Measurements from ENCODE around the gene SLC2A10.

The SLC2A10 gene

GRCh38 chr20:46678516-46678915, 30.9 kb upstream of the SLC2A10 start:
- TF ChIP-seq, protein P1, sequence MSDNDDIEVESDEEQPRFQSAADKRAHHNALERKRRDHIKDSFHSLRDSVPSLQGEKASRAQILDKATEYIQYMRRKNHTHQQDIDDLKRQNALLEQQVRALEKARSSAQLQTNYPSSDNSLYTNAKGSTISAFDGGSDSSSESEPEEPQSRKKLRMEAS (IDR thresholded peaks at IDR 0.05; ENCODE audit: low read depth, low read length), result no peak
- TF ChIP-seq POLR2A (IDR thresholded peaks at IDR 0.05; ENCODE audit: extremely low read depth, insufficient read length) (no peak), CTCF (IDR thresholded peaks at IDR 0.05; ENCODE audit: low read depth, low read length) (no peak), MYC (IDR thresholded peaks at IDR 0.05; ENCODE audit: low read depth, low read length) (no peak)
- no peak for DNase-seq (ENCODE audit: low read depth)
- no peak overlapping the region for H3K4me3 ChIP-seq (ENCODE audit: low read depth, low read length)

GRCh38 chr20:46680684-46681031, 28.8 kb upstream of the SLC2A10 start:
- TF ChIP-seq MYC (IDR thresholded peaks at IDR 0.05; ENCODE audit: low read depth, low read length) (no peak), CTCF (IDR thresholded peaks at IDR 0.05; ENCODE audit: low read depth, low read length) (no peak), POLR2A (IDR thresholded peaks at IDR 0.05; ENCODE audit: extremely low read depth, insufficient read length) (no peak)
- TF ChIP-seq, protein P1 (IDR thresholded peaks at IDR 0.05; ENCODE audit: low read depth, low read length), result no peak
- DNase-seq (ENCODE audit: low read depth), result no peak
- H3K4me3 ChIP-seq (ENCODE audit: low read depth, low read length), result no peak overlapping the region

- peak; percentile 79 for DNase-seq (ENCODE audit: low read depth)
- peak; percentile 34; the same call in 1 of the 2 replicates for TF ChIP-seq MYC (IDR thresholded peaks at IDR 0.05; ENCODE audit: low read depth, low read length)
- TF ChIP-seq POLR2A (IDR thresholded peaks at IDR 0.05; ENCODE audit: extremely low read depth, insufficient read length), result no peak
- TF ChIP-seq, protein P1 (IDR thresholded peaks at IDR 0.05; ENCODE audit: low read depth, low read length), result peak; percentile 36; the same call in 1 of the 2 replicates
- TF ChIP-seq CTCF (IDR thresholded peaks at IDR 0.05; ENCODE audit: low read depth, low read length), result peak; percentile 85
- H3K4me3 ChIP-seq (ENCODE audit: low read depth, low read length), result no peak overlapping the region
Observed at GRCh38 chr20:46681032-46681854, 28.2 kb upstream of the SLC2A10 start.

GRCh38 chr20:46682063-46682821, 27.2 kb upstream of the SLC2A10 start:
- no peak for TF ChIP-seq MYC (IDR thresholded peaks at IDR 0.05; ENCODE audit: low read depth, low read length)
- TF ChIP-seq CTCF (IDR thresholded peaks at IDR 0.05; ENCODE audit: low read depth, low read length), result no peak
- no peak for TF ChIP-seq POLR2A (IDR thresholded peaks at IDR 0.05; ENCODE audit: extremely low read depth, insufficient read length)
- TF ChIP-seq, protein P1 (IDR thresholded peaks at IDR 0.05; ENCODE audit: low read depth, low read length), result no peak
- DNase-seq (ENCODE audit: low read depth), result no peak
- H3K4me3 ChIP-seq (ENCODE audit: low read depth, low read length), result no peak overlapping the region

DNA sequence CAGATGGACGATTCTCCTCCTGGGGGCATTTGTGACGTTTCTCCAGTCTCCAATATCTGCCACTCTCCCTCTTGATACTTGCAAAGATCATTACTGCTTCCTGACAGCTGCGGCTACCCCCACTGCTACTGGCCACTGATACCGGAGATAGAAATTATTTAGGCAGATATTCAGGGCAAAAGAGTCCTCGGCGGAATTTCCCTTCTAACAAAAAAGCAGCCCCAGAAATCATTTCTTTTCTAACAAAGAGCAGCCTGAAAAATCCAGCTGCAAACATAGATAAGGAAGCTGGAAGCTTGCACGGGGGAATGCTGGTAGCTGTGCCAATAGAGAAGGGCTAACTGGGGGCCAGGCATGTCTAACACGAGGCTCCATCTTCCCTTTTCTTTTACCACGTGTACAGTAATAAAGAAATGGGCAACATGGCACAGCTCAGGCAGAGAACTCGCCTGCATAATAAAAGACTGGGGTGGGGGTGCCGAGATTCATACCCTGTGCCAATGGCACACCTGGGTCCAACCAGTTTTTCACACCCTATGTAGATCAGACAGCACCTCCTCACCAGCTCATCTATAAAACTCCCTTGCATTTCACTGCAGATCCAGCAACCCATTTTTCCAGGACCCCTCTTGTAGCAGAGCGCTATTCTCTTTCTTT, 26.3 kb upstream of the SLC2A10 start:
- no peak overlapping the region for H3K4me3 ChIP-seq (ENCODE audit: low read depth, low read length)
- no peak for DNase-seq (ENCODE audit: low read depth)
- TF ChIP-seq MYC (IDR thresholded peaks at IDR 0.05; ENCODE audit: low read depth, low read length), result no peak
- TF ChIP-seq, protein P1 (IDR thresholded peaks at IDR 0.05; ENCODE audit: low read depth, low read length), result no peak
- no peak for TF ChIP-seq POLR2A (IDR thresholded peaks at IDR 0.05; ENCODE audit: extremely low read depth, insufficient read length)
- TF ChIP-seq CTCF (IDR thresholded peaks at IDR 0.05; ENCODE audit: low read depth, low read length), result no peak

Data from NB4 (cell line).